Measurements from ENCODE around the gene ABCC6. TPM values are rescaled to one million over a fixed set of nuclear protein-coding genes. Genes with fewer than 3 reads are reported as not detected.
"Not testable (repeated sequence)": the region's sequence is repeated elsewhere in the genome, so short reads cannot be mapped to it uniquely, and the experiment has no call there.

Gene ABCC6
- total and polyA plus RNA-seq, 2 donors from 2014 or later = 7.5 to 54.5 TPM

DNA sequence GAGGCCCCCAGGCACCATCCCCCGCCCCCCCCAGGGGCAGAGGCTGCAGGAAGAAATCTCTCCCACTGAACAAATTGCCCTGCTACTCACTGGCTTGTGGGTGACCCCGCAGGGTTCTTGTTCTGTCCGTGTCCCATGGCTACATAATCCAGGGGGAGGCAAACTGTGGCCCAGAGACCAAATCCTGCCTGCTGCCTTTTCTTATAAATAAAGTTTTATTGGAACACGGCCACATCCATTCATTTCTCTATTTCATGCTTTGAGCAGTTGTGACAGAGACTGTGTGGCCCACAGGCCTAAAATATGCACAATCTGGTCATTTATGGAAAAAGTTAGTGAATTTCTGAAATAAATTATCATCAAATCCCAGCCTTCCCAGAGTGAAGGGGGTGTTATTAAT lies 38.2 kb downstream of the ABCC6 start:
- Histone ChIP-seq H3K4me3 (ENCODE audit: low read length in 3 of 3) (no peak overlapping the region), H3K4me1 (ENCODE audit: control insufficient read depth in 2 of 3, insufficient read depth in 2 of 3, low read depth in 1 of 3, low read length in 3 of 3) (no peaks in the 10 kb centered on the region), H3K27me3 (ENCODE audit: control insufficient read depth, insufficient read depth, low read length) (no peaks in the 10 kb centered on the region), H3K9ac (ENCODE audit: low read length in 3 of 3) (no peak overlapping the region), H3K36me3 (ENCODE audit: control insufficient read depth in 2 of 3, insufficient read depth in 3 of 3, low read length in 3 of 3) (peaks cover 0 to 35% (median 7%) of the 10 kb centered on the region in 3 donors), H3K27ac (ENCODE audit: low read depth in 2 of 2, low read length in 2 of 2) (no peak overlapping the region), H3K9me3 (ENCODE audit: control insufficient read depth in 2 of 3, insufficient read depth in 1 of 3, low read length in 3 of 3) (no peaks in the 10 kb centered on the region)
- DNase-seq = no peak
- FAIRE-seq = no peak
- intact Hi-C loops (cut with DNase I) = no loop called here
- TF ChIP-seq, protein P1, sequence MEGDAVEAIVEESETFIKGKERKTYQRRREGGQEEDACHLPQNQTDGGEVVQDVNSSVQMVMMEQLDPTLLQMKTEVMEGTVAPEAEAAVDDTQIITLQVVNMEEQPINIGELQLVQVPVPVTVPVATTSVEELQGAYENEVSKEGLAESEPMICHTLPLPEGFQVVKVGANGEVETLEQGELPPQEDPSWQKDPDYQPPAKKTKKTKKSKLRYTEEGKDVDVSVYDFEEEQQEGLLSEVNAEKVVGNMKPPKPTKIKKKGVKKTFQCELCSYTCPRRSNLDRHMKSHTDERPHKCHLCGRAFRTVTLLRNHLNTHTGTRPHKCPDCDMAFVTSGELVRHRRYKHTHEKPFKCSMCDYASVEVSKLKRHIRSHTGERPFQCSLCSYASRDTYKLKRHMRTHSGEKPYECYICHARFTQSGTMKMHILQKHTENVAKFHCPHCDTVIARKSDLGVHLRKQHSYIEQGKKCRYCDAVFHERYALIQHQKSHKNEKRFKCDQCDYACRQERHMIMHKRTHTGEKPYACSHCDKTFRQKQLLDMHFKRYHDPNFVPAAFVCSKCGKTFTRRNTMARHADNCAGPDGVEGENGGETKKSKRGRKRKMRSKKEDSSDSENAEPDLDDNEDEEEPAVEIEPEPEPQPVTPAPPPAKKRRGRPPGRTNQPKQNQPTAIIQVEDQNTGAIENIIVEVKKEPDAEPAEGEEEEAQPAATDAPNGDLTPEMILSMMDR (IDR thresholded peaks at IDR 0.05; ENCODE audit: borderline replicate concordance, extremely low read depth, insufficient read depth) = no peak

DNA sequence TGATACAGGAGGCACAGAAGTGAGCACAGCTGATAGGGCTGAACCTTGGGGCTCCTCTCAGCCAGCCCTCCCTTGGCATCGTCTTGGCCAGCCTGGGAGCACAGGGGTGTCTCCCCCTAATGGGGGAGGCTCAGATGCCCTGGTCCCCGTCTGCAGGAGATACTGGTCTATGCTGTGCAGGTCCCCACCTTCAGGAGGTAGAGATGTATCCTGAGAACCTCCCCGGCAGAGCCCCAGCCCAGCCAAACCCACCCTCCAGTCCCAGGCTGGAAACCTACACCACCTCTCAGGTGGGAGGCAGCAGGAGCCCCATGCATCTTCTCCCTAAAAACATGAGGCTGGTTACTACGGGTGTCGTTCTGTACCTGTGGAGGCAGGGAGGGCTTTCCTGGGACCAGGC lies 38.7 kb downstream of the ABCC6 start:
- no peak for FAIRE-seq
- Histone ChIP-seq H3K36me3 (ENCODE audit: control insufficient read depth in 2 of 3, insufficient read depth in 3 of 3, low read length in 3 of 3) (peaks cover 0 to 38% (median 7%) of the 10 kb centered on the region in 3 donors), H3K9me3 (ENCODE audit: control insufficient read depth in 2 of 3, insufficient read depth in 1 of 3, low read length in 3 of 3) (no peaks in the 10 kb centered on the region), H3K27ac (ENCODE audit: low read depth in 2 of 2, low read length in 2 of 2) (no peak overlapping the region), H3K4me3 (ENCODE audit: low read length in 3 of 3) (no peak overlapping the region), H3K4me1 (ENCODE audit: control insufficient read depth in 2 of 3, insufficient read depth in 2 of 3, low read depth in 1 of 3, low read length in 3 of 3) (no peaks in the 10 kb centered on the region), H3K9ac (ENCODE audit: low read length in 3 of 3) (no peak overlapping the region), H3K27me3 (ENCODE audit: control insufficient read depth, insufficient read depth, low read length) (no peaks in the 10 kb centered on the region)
- TF ChIP-seq, protein P1 (IDR thresholded peaks at IDR 0.05; ENCODE audit: borderline replicate concordance, extremely low read depth, insufficient read depth) = no peak
- intact Hi-C loops (cut with DNase I) = no loop called here
- peak in 1 of 5 donors; percentile 36 for DNase-seq

DNA sequence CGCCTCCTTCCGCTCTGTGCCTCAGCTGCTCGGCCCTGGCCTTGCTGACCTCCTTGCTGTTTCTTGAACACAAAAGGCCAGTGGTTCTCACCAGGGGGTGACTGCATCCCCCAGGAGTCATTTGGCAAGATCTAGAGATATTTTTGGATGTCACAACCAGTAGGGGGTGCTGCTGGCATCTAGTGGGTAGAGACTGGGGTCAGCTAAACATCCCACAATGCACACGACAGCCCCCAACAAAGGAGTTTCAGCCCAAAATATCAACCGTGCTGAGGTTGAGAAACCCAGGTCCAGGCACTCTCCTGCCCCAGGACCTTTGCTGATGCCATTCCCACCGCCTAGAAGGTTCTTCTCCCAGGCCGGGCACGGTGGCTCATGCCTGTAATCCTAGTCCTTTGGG lies 39.7 kb downstream of the ABCC6 start:
- Histone ChIP-seq H3K9me3 (ENCODE audit: control insufficient read depth in 2 of 3, insufficient read depth in 1 of 3, low read length in 3 of 3) (no peaks in the 10 kb centered on the region), H3K27me3 (ENCODE audit: control insufficient read depth, insufficient read depth, low read length) (no peaks in the 10 kb centered on the region), H3K27ac (ENCODE audit: low read depth in 2 of 2, low read length in 2 of 2) (no peak overlapping the region), H3K9ac (ENCODE audit: low read length in 3 of 3) (no peak overlapping the region), H3K36me3 (ENCODE audit: control insufficient read depth in 2 of 3, insufficient read depth in 3 of 3, low read length in 3 of 3) (peaks cover 0 to 36% (median 8%) of the 10 kb centered on the region in 3 donors), H3K4me3 (ENCODE audit: low read length in 3 of 3) (no peak overlapping the region), H3K4me1 (ENCODE audit: control insufficient read depth in 2 of 3, insufficient read depth in 2 of 3, low read depth in 1 of 3, low read length in 3 of 3) (no peaks in the 10 kb centered on the region)
- intact Hi-C loops (cut with DNase I) = no loop called here
- FAIRE-seq (no peak), DNase-seq (peak in 1 of 5 donors; percentile 6)
- TF ChIP-seq, protein P1 (IDR thresholded peaks at IDR 0.05; ENCODE audit: borderline replicate concordance, extremely low read depth, insufficient read depth) = no peak

DNA sequence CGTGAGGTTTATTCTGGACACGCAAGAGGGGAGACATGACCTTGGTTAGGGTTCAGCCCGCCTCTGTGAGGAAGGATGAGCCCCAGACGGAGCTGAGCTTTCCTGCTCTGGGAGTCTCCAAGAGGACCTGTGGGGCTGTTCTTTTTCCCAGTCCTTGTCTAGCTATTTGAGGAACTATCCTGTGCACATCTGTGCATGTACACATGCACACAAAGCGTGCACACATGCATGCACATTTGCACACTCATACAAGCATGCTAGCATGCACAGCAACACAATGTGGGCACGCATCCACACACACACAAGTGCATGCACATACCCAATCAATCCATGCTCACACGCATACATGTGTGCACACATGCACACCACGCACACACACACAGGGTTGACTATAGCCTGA lies 40.4 kb downstream of the ABCC6 start:
- H3K4me3 ChIP-seq (ENCODE audit: low read length in 3 of 3) = no peak overlapping the region
- H3K9ac ChIP-seq (ENCODE audit: low read length in 3 of 3) = no peak overlapping the region
- no peaks in the 10 kb centered on the region for H3K27me3 ChIP-seq (ENCODE audit: control insufficient read depth, insufficient read depth, low read length)
- no peak overlapping the region for H3K27ac ChIP-seq (ENCODE audit: low read depth in 2 of 2, low read length in 2 of 2)
- FAIRE-seq = no peak
- H3K36me3 ChIP-seq (ENCODE audit: control insufficient read depth in 2 of 3, insufficient read depth in 3 of 3, low read length in 3 of 3) = peaks cover 0 to 39% (median 10%) of the 10 kb centered on the region in 3 donors
- DNase-seq = no peak
- H3K4me1 ChIP-seq (ENCODE audit: control insufficient read depth in 2 of 3, insufficient read depth in 2 of 3, low read depth in 1 of 3, low read length in 3 of 3) = no peaks in the 10 kb centered on the region
- intact Hi-C loops (cut with DNase I) = no loop called here
- no peaks in the 10 kb centered on the region for H3K9me3 ChIP-seq (ENCODE audit: control insufficient read depth in 2 of 3, insufficient read depth in 1 of 3, low read length in 3 of 3)
- TF ChIP-seq, protein P1 (IDR thresholded peaks at IDR 0.05; ENCODE audit: borderline replicate concordance, extremely low read depth, insufficient read depth) = no peak

DNA sequence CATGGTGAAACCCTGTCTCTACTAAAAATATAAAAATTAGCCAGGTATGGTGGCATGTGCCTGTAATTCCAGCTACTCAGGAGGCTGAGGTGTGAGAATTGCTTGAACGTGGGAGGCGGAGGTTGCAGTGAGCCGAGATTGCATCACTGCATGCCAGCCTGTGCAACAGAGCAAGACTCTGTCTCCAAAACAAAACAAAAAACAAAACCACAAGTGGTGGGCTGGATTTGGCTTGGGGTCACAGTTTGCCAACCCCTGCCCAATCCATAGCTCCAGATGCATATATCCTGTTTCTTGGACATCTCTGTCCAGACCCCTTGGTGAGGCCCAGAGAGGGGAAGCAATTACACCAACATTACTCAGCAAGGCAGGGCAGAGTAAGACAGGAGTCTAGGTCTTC lies 41.5 kb downstream of the ABCC6 start:
- H3K4me3 ChIP-seq (ENCODE audit: low read length in 3 of 3); intact Hi-C loops (cut with DNase I); H3K4me1 ChIP-seq (ENCODE audit: control insufficient read depth in 2 of 3, insufficient read depth in 2 of 3, low read depth in 1 of 3, low read length in 3 of 3); H3K9me3 ChIP-seq (ENCODE audit: control insufficient read depth in 2 of 3, insufficient read depth in 1 of 3, low read length in 3 of 3); H3K9ac ChIP-seq (ENCODE audit: low read length in 3 of 3); H3K27ac ChIP-seq (ENCODE audit: low read depth in 2 of 2, low read length in 2 of 2); H3K27me3 ChIP-seq (ENCODE audit: control insufficient read depth, insufficient read depth, low read length); FAIRE-seq: not testable (repeated sequence)
- H3K36me3 ChIP-seq (ENCODE audit: control insufficient read depth in 2 of 3, insufficient read depth in 3 of 3, low read length in 3 of 3) = peaks cover 0 to 48% (median 13%) of the 10 kb centered on the region in 3 donors
- DNase-seq = peak in 1 of 5 donors; percentile 20

Measured in kidney (tissue), 14 donors.